HepG2 (cell line): ENCODE results near the gene CCS. TPM values are rescaled to one million over a fixed set of nuclear protein-coding genes. Genes with fewer than 3 reads are reported as not detected.
A peak's percentile ranks its signal among the peaks of the same experiment; 100 is the strongest.

Experiments
- ARID2 ChIP-seq: sonication (generic); formaldehyde crosslinking; IDR thresholded peaks from 2 replicates; pipeline ENCODE4 v1.8.1; 2022; ENCODE audit warnings: mild to moderate bottlenecking, missing genetic modification reagents, borderline replicate concordance
- FOXJ3 ChIP-seq: sonication (generic); formaldehyde crosslinking; IDR thresholded peaks from 2 replicates; pipeline ENCODE4 v1.4.0; 2020; ENCODE audit warnings: missing genetic modification reagents, mild to moderate bottlenecking, borderline replicate concordance
- FOXP1 ChIP-seq, 2 experiments: fragments of 450-650 bp in 1 of 2; IDR thresholded peaks; 2 replicates each; pipeline ENCODE4 v1.6.1; 2017 to 2018; ENCODE audit warnings: antibody characterized with exemption in 1 of 2
- HOXA3 ChIP-seq: sonication (generic); formaldehyde crosslinking; IDR thresholded peaks from 2 replicates; pipeline ENCODE4 v1.5.0; 2020; ENCODE audit warnings: missing genetic modification reagents
- JUNB ChIP-seq: sonication (generic); formaldehyde crosslinking; IDR thresholded peaks from 2 replicates; pipeline ENCODE4 v1.8.0; 2022; ENCODE audit warnings: missing genetic modification reagents, mild to moderate bottlenecking, borderline replicate concordance
- KDM3A ChIP-seq: IDR thresholded peaks from 2 replicates; pipeline ENCODE4 v1.6.1; 2018; ENCODE audit warnings: low read depth, missing compliant biosample characterization
- MTA3 ChIP-seq: sonication (generic); formaldehyde crosslinking; IDR thresholded peaks from 2 replicates; pipeline ENCODE4 v1.4.0; 2020; ENCODE audit warnings: missing genetic modification reagents
- POLR2AphosphoS2 ChIP-seq: IDR thresholded peaks from 2 replicates; pipeline ENCODE4 v1.6.1; 2011; ENCODE audit warnings: low read depth, low read length, improper control_type of control experiment
- RFX1 ChIP-seq: fragments of 450-650 bp; IDR thresholded peaks from 2 replicates; pipeline ENCODE4 v1.6.1; 2017
- RORA ChIP-seq: sonication (generic); formaldehyde crosslinking; IDR thresholded peaks from 2 replicates; pipeline ENCODE4 v1.5.0; 2020; ENCODE audit warnings: mild to moderate bottlenecking, missing genetic modification reagents, moderate library complexity
- SALL1 ChIP-seq: sonication (generic); formaldehyde crosslinking; IDR thresholded peaks from 2 replicates; pipeline ENCODE4 v1.8.0; 2022; ENCODE audit warnings: mild to moderate bottlenecking, missing genetic modification reagents
- SAP130 ChIP-seq: IDR thresholded peaks from 2 replicates; pipeline ENCODE4 v1.6.1; 2016; ENCODE audit warnings: low read depth
- TCF7L2 ChIP-seq: IDR thresholded peaks from 2 replicates; pipeline ENCODE4 v1.6.1; 2011; ENCODE audit warnings: mild to moderate bottlenecking, low read depth, low read length, moderate library complexity
- TOE1 ChIP-seq: sonication (generic); formaldehyde crosslinking; IDR thresholded peaks from 2 replicates; pipeline ENCODE4 v1.4.0; 2020; ENCODE audit warnings: mild to moderate bottlenecking, missing genetic modification reagents
- XBP1 ChIP-seq: sonication (generic); formaldehyde crosslinking; IDR thresholded peaks from 2 replicates; pipeline ENCODE4 v1.5.0; 2020; ENCODE audit warnings: missing genetic modification reagents
- ZBTB21 ChIP-seq: sonication (generic); formaldehyde crosslinking; IDR thresholded peaks from 2 replicates; pipeline ENCODE4 v1.4.0; 2020; ENCODE audit warnings: missing genetic modification reagents
- ZFP36L1 ChIP-seq: sonication (generic); formaldehyde crosslinking; IDR thresholded peaks from 2 replicates; pipeline ENCODE4 v1.8.0; 2022; ENCODE audit warnings: mild to moderate bottlenecking, missing genetic modification reagents, moderate library complexity
- ZMAT3 ChIP-seq: sonication (generic); formaldehyde crosslinking; conservative IDR thresholded peaks from 2 replicates; pipeline ENCODE4 v1.7.0; 2021; ENCODE audit warnings: missing genetic modification reagents
- ZNF124 ChIP-seq: sonication (generic); formaldehyde crosslinking; IDR thresholded peaks from 2 replicates; pipeline ENCODE4 v1.4.0; 2020; ENCODE audit warnings: missing genetic modification reagents
- ZNF282 ChIP-seq: fragments of 450-650 bp; IDR thresholded peaks from 2 replicates; pipeline ENCODE4 v1.6.1; 2018; ENCODE audit not compliant: partially characterized antibody
- ZNF354B ChIP-seq: sonication (generic); formaldehyde crosslinking; IDR thresholded peaks from 2 replicates; pipeline ENCODE4 v1.8.0; 2022; ENCODE audit warnings: mild to moderate bottlenecking, missing genetic modification reagents
- ZNF382 ChIP-seq: sonication (generic); formaldehyde crosslinking; IDR thresholded peaks from 2 replicates; pipeline ENCODE4 v1.5.0; 2020; ENCODE audit warnings: missing genetic modification reagents, mild to moderate bottlenecking, borderline replicate concordance
- ZNF451 ChIP-seq: sonication (generic); formaldehyde crosslinking; IDR thresholded peaks from 2 replicates; pipeline ENCODE4 v1.5.0; 2020; ENCODE audit warnings: mild to moderate bottlenecking, missing genetic modification reagents
- ZNF547 ChIP-seq: sonication (generic); formaldehyde crosslinking; IDR thresholded peaks from 2 replicates; pipeline ENCODE4 v1.5.1; 2020; ENCODE audit warnings: mild to moderate bottlenecking, missing genetic modification reagents
- ZNF672 ChIP-seq: sonication (generic); formaldehyde crosslinking; IDR thresholded peaks from 2 replicates; pipeline ENCODE4 v1.8.1; 2022; ENCODE audit warnings: missing genetic modification reagents
- ZNF703 ChIP-seq: sonication (generic); formaldehyde crosslinking; IDR thresholded peaks from 2 replicates; pipeline ENCODE4 v1.5.1; 2020; ENCODE audit warnings: missing genetic modification reagents, mild to moderate bottlenecking, moderate library complexity, borderline replicate concordance
- ZNF879 ChIP-seq: sonication (generic); formaldehyde crosslinking; IDR thresholded peaks from 2 replicates; pipeline ENCODE4 v1.8.1; 2023; ENCODE audit warnings: missing genetic modification reagents
- polyA plus RNA-seq, 8 experiments: library from polyadenylated mRNA; depleted of rRNA in 3 of 8; stranded (reverse) in 7 of 8; unstranded in 1 of 8; fragments of >200 nt; fragmentation: Illumina TruSeq in 4 of 8; extraction: Trizol in 4 of 8; gene quantifications; 2 replicates each; pipeline versions ENCODE4 v1.2.1 to v1.2.3, GENCODE V29; 2011 to 2016; ENCODE audit warnings: low read depth in 4 of 8, missing spikeins in 1 of 8, mixed read lengths in 1 of 8; ENCODE audit not compliant: insufficient read depth in 1 of 8
- total RNA-seq, 5 experiments: library from RNA; depleted of rRNA; stranded (reverse); fragments of >200 nt; fragmentation: Illumina TruSeq; extraction: Trizol; gene quantifications; 2 replicates each; pipeline ENCODE4 v1.2.3, GENCODE V29; 2016; ENCODE audit warnings: low read depth in 1 of 5
- TF ChIP-seq, protein P1 (sequence below): sonication (generic); formaldehyde crosslinking; IDR thresholded peaks from 2 replicates; pipeline ENCODE4 v1.4.0; 2020; ENCODE audit warnings: missing genetic modification reagents, borderline replicate concordance
- TF ChIP-seq, protein P2 (sequence below): sonication (generic); formaldehyde crosslinking; conservative IDR thresholded peaks from 2 replicates; pipeline ENCODE4 v1.4.0; 2020; ENCODE audit warnings: mild to moderate bottlenecking, missing genetic modification reagents, moderate library complexity

CCS gene
- total and polyA plus RNA-seq, 2 of the 13 experiments (the other 11 are each of a cell fraction or from before 2014, with no cell fraction given) = 25.4 to 44.6 TPM

DNA sequence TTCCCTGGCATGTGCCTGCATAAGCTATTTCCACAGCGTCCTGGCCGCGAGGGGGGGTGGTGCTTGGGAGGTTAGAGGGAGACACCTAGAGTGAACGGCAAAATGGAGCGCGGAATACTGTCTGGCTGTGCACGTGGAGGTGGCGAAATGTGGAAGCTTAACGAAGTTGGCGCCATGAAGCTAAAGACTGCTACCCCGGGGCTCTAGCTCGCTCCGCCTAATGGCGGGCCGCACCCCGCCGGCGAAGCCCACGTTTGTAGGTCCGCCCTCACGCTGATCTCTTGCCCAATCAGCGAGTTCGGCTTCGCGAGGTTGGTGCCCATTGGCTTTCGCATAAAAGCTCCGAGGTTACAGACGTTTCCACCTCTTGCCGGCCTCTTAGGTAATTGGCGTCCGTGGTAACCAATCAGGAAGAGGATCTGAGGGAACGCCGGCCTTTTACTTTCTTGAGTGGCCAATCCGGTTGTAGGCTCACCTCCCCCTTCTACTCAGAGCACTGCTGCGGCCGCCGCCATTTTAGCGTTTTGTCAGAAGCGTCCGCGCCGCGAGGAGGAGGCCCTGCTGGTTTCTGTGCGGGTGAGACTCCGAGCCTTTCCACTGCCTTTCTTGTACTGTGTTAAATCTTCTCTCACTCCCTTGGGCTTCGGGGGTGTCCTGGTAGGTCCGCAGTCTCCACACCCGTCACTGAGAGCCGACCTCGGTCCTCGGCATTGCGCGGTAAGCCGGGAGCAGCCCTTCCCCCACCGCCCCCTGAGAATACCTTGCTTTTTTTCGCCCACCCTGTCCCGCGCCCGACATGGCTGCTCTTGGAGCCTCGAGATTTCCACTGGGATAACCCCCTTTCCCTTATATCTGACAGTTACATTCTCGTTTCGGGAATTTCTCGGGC, 45.4 kb downstream of the CCS start, which contains the start of gene RBM4 (continued):
- TF ChIP-seq ZBTB21 (no peak), POLR2AphosphoS2 (peak; percentile 82), RFX1 (no peak), ZFP36L1 (CRISPR knock-in tag) (no peak; the same call in 1 of the 2 replicates), JUNB (CRISPR knock-in tag) (no peak), RORA (CRISPR knock-in tag) (no peak), FOXJ3 (CRISPR knock-in tag) (no peak; the same call in 1 of the 2 replicates), ZNF547 (CRISPR knock-in tag) (no peak; the same call in 1 of the 2 replicates), ARID2 (CRISPR knock-in tag) (no peak; the same call in 1 of the 2 replicates), XBP1 (CRISPR knock-in tag) (no peak), KDM3A (CRISPR knock-in tag) (no peak), ZNF672 (CRISPR knock-in tag) (no peak), TCF7L2 (no peak), ZNF124 (CRISPR knock-in tag) (no peak), ZNF703 (no peak; the same call in 1 of the 2 replicates), ZMAT3 (CRISPR knock-in tag) (0 out of 2 replicates have a peak, but pooled peaks have one; percentile 13), FOXP1 (IDR thresholded peaks at IDR 0.05) (no peak), FOXP1 (CRISPR knock-in tag; IDR thresholded peaks at IDR 0.05) (no peak), ZNF354B (CRISPR knock-in tag) (peak; percentile 83; the same call in 1 of the 2 replicates), ZNF282 (no peak), ZNF879 (CRISPR knock-in tag) (no peak), SALL1 (CRISPR knock-in tag) (peak; percentile 48), TOE1 (CRISPR knock-in tag) (no peak; the same call in 1 of the 2 replicates), MTA3 (CRISPR knock-in tag) (no peak), SAP130 (peak; percentile 84), HOXA3 (CRISPR knock-in tag) (peak; percentile 96), ZNF382 (CRISPR knock-in tag) (no peak), ZNF451 (CRISPR knock-in tag) (no peak)
- TF ChIP-seq, protein P1, sequence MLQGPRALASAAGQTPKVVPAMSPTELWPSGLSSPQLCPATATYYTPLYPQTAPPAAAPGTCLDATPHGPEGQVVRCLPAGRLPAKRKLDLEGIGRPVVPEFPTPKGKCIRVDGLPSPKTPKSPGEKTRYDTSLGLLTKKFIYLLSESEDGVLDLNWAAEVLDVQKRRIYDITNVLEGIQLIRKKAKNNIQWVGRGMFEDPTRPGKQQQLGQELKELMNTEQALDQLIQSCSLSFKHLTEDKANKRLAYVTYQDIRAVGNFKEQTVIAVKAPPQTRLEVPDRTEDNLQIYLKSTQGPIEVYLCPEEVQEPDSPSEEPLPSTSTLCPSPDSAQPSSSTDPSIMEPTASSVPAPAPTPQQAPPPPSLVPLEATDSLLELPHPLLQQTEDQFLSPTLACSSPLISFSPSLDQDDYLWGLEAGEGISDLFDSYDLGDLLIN (CRISPR knock-in tag) = no peak
- TF ChIP-seq, protein P2, sequence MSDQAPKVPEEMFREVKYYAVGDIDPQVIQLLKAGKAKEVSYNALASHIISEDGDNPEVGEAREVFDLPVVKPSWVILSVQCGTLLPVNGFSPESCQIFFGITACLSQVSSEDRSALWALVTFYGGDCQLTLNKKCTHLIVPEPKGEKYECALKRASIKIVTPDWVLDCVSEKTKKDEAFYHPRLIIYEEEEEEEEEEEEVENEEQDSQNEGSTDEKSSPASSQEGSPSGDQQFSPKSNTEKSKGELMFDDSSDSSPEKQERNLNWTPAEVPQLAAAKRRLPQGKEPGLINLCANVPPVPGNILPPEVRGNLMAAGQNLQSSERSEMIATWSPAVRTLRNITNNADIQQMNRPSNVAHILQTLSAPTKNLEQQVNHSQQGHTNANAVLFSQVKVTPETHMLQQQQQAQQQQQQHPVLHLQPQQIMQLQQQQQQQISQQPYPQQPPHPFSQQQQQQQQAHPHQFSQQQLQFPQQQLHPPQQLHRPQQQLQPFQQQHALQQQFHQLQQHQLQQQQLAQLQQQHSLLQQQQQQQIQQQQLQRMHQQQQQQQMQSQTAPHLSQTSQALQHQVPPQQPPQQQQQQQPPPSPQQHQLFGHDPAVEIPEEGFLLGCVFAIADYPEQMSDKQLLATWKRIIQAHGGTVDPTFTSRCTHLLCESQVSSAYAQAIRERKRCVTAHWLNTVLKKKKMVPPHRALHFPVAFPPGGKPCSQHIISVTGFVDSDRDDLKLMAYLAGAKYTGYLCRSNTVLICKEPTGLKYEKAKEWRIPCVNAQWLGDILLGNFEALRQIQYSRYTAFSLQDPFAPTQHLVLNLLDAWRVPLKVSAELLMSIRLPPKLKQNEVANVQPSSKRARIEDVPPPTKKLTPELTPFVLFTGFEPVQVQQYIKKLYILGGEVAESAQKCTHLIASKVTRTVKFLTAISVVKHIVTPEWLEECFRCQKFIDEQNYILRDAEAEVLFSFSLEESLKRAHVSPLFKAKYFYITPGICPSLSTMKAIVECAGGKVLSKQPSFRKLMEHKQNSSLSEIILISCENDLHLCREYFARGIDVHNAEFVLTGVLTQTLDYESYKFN = no peak
